HG03095 (cell line): ENCODE results near the gene ARFGAP3.

Experiments used
- ATAC-seq: cut with Tn5 transposase; IDR thresholded peaks from one replicate; pipeline ENCODE4 v1.9.1; 2021; ENCODE audit warnings: moderate library complexity; ENCODE audit not compliant: unreplicated experiment

The ARFGAP3 gene

GRCh38 chr22:42825796-42826195 lies 31.3 kb downstream of the ARFGAP3 start:
- ATAC-seq = no peak

GRCh38 chr22:42821386-42821785 lies 35.7 kb downstream of the ARFGAP3 start:
- no peak for ATAC-seq

- ATAC-seq = no peak
Measured at GRCh38 chr22:42820045-42820763, 36.9 kb downstream of the ARFGAP3 start.

GRCh38 chr22:42819412-42820044 lies 37.5 kb downstream of the ARFGAP3 start:
- ATAC-seq = no peak

- no peak for ATAC-seq
Measured at GRCh38 chr22:42817556-42817955, 39.5 kb downstream of the ARFGAP3 start.

- no peak for ATAC-seq
Measured at GRCh38 chr22:42816336-42816735, 40.7 kb downstream of the ARFGAP3 start.

GRCh38 chr22:42814616-42815015 lies 42.5 kb downstream of the ARFGAP3 start:
- no peak for ATAC-seq

- ATAC-seq = no peak
Measured at GRCh38 chr22:42814215-42814614, 42.9 kb downstream of the ARFGAP3 start.

GRCh38 chr22:42813501-42813900 lies 43.6 kb downstream of the ARFGAP3 start:
- ATAC-seq = no peak

- no peak for ATAC-seq
Measured at GRCh38 chr22:42811459-42811858, 45.6 kb downstream of the ARFGAP3 start.

- ATAC-seq = no peak
Measured at GRCh38 chr22:42808521-42808920, 48.6 kb downstream of the ARFGAP3 start.

GRCh38 chr22:42807185-42807584 lies 49.9 kb downstream of the ARFGAP3 start:
- ATAC-seq = no peak

- ATAC-seq = no peak
Measured at GRCh38 chr22:42805998-42806830, 50.9 kb downstream of the ARFGAP3 start.

GRCh38 chr22:42805016-42805997 lies 51.8 kb downstream of the ARFGAP3 start:
- no peak for ATAC-seq

- no peak for ATAC-seq
Measured at GRCh38 chr22:42803389-42803788, 53.7 kb downstream of the ARFGAP3 start.

- ATAC-seq = no peak
Measured at GRCh38 chr22:42801252-42802080, 55.6 kb downstream of the ARFGAP3 start.

- no peak for ATAC-seq
Measured at GRCh38 chr22:42800451-42801251, 56.4 kb downstream of the ARFGAP3 start.

GRCh38 chr22:42799461-42800405 lies 57.3 kb downstream of the ARFGAP3 start:
- ATAC-seq = no peak
